GM10248 (cell line): ENCODE results near the gene GLB1L3.
"Not testable (repeated sequence)": the region's sequence is repeated elsewhere in the genome, so short reads cannot be mapped to it uniquely, and the experiment has no call there.

ENCODE experiments used
- CTCF ChIA-PET: fragments of 300-600 bp; sonication (Branson Sonifier 250); formaldehyde crosslinking; extraction: SDS; loops from one replicate; lab custom pipeline; 2021; ENCODE audit warnings: antibody characterized with exemption; lab: Yijun Ruan, JAX
- POLR2A ChIA-PET: fragments of 350-650 bp; sonication (Branson Sonifier 250); formaldehyde crosslinking; extraction: SDS; loops from one replicate; lab custom pipeline; 2020; ENCODE audit warnings: antibody characterized with exemption; lab: Yijun Ruan, JAX
- DNase-seq: peaks from one replicate; pipeline ENCODE4 v3.0.0; 2012; ENCODE audit errors: extremely low spot score
- CTCF ChIP-seq: IDR thresholded peaks from 2 replicates; pipeline ENCODE4 v1.5.1; 2012; ENCODE audit warnings: mild to moderate bottlenecking, low read depth; ENCODE audit errors: extremely low read depth, missing control alignments, control extremely low read depth

Gene GLB1L3

GRCh38 chr11:134276396-134277182 is 410 bp downstream of the GLB1L3 start:
- CTCF ChIA-PET = interaction anchor here (1.0 to 13.2 kb wide), 7 partner anchors 10 to 149 kb away, joined by 3 to 99 read pairs (median 5); partner anchors contain the start of genes ACAD8 and THYN1
- TF ChIP-seq CTCF = no peak
- no peak for DNase-seq
- POLR2A ChIA-PET = no interaction called here

- CTCF ChIA-PET = interaction anchor here (0.6 to 13.2 kb wide), 4 partner anchors 8 to 24 kb away, joined by 3 to 99 read pairs (median 12); partner anchors contain the start of genes ACAD8 and THYN1
- DNase-seq = no peak
- POLR2A ChIA-PET = no interaction called here
- no peak for TF ChIP-seq CTCF
Observed at GRCh38 chr11:134277183-134278001, 1.2 kb downstream of the GLB1L3 start.

GRCh38 chr11:134278356-134278755 is 2.2 kb downstream of the GLB1L3 start:
- POLR2A ChIA-PET = no interaction called here
- CTCF ChIA-PET = interaction anchor here (0.7 to 13.2 kb wide), 4 partner anchors 8 to 19 kb away, joined by 3 to 99 read pairs (median 11); no protein-coding TSS in a partner anchor
- TF ChIP-seq CTCF = no peak
- DNase-seq = no peak

GRCh38 chr11:134281635-134282034 is 5.5 kb downstream of the GLB1L3 start:
- POLR2A ChIA-PET, DNase-seq: not testable (repeated sequence)
- CTCF ChIA-PET = interaction anchor here (13.2 kb wide), 1 partner anchor 18 kb away, joined by 99 read pairs; no protein-coding TSS in a partner anchor

- no peak for DNase-seq
- TF ChIP-seq CTCF = no peak
- ChIA-PET CTCF (no interaction called here), POLR2A (no interaction called here)
Observed at GRCh38 chr11:134282121-134283045, 6.2 kb downstream of the GLB1L3 start.

- no peak for TF ChIP-seq CTCF
- POLR2A ChIA-PET = no interaction called here
- CTCF ChIA-PET = interaction anchor here (1.5 to 4.7 kb wide), 2 partner anchors 6 to 23 kb away, joined by 3 to 18 read pairs; partner anchors contain the start of gene GLB1L3
- no peak for DNase-seq
Observed at GRCh38 chr11:134283461-134284230, 7.5 kb downstream of the GLB1L3 start.

- DNase-seq, POLR2A ChIA-PET: not testable (repeated sequence)
- CTCF ChIA-PET = interaction anchor here (1.5 to 4.7 kb wide), 2 partner anchors 7 to 24 kb away, joined by 3 to 18 read pairs; partner anchors contain the start of gene GLB1L3
Observed at GRCh38 chr11:134284349-134284748, 8.2 kb downstream of the GLB1L3 start.
